HEK293 (cell line): ENCODE data around the gene ACAA2.

Source experiments
- ATF2 ChIP-seq: fragments of 450-650 bp; formaldehyde crosslinking; IDR thresholded peaks from 2 replicates; pipeline ENCODE4 v1.5.1; 2016; ENCODE audit warnings: missing biosample characterization, missing genetic modification characterization, low read depth
- BCL11B ChIP-seq: fragments of 450-650 bp; formaldehyde crosslinking; IDR thresholded peaks from 2 replicates; pipeline ENCODE4 v1.5.1; 2016; ENCODE audit warnings: low read depth, missing biosample characterization, missing genetic modification characterization
- GLIS1 ChIP-seq: fragments of 450-650 bp; formaldehyde crosslinking; IDR thresholded peaks from 2 replicates; pipeline ENCODE4 v1.5.1; 2016; ENCODE audit warnings: missing biosample characterization, missing genetic modification characterization
- GLIS2 ChIP-seq: fragments of 450-650 bp; formaldehyde crosslinking; IDR thresholded peaks from 2 replicates; pipeline ENCODE4 v1.5.1; 2016; ENCODE audit warnings: missing biosample characterization, missing genetic modification characterization
- INSM2 ChIP-seq: fragments of 450-650 bp; formaldehyde crosslinking; IDR thresholded peaks from 2 replicates; pipeline ENCODE4 v1.5.1; 2016; ENCODE audit warnings: missing biosample characterization, missing genetic modification characterization
- KLF1 ChIP-seq: fragments of 450-650 bp; formaldehyde crosslinking; IDR thresholded peaks from 2 replicates; pipeline ENCODE4 v1.5.1; 2016; ENCODE audit warnings: missing biosample characterization, missing genetic modification characterization
- KLF9 ChIP-seq: fragments of 450-650 bp; formaldehyde crosslinking; IDR thresholded peaks from 2 replicates; pipeline ENCODE4 v1.5.1; 2016; ENCODE audit warnings: missing biosample characterization, missing genetic modification characterization, low read depth
- SP7 ChIP-seq: fragments of 450-650 bp; formaldehyde crosslinking; IDR thresholded peaks from 2 replicates; pipeline ENCODE4 v1.5.1; 2016; ENCODE audit warnings: missing biosample characterization, missing genetic modification characterization
- ZBTB10 ChIP-seq: fragments of 450-650 bp; formaldehyde crosslinking; IDR thresholded peaks from 2 replicates; pipeline ENCODE4 v1.5.1; 2016; ENCODE audit warnings: missing biosample characterization, missing genetic modification characterization
- ZBTB17 ChIP-seq: fragments of 450-650 bp; formaldehyde crosslinking; IDR thresholded peaks from 2 replicates; pipeline ENCODE4 v1.5.1; 2016; ENCODE audit warnings: missing biosample characterization, missing genetic modification characterization
- ZBTB20 ChIP-seq: fragments of 450-650 bp; formaldehyde crosslinking; IDR thresholded peaks from 2 replicates; pipeline ENCODE4 v1.5.1; 2016; ENCODE audit warnings: missing biosample characterization, missing genetic modification characterization
- ZBTB44 ChIP-seq: fragments of 450-650 bp; IDR thresholded peaks from 2 replicates; pipeline ENCODE4 v1.5.1; 2018; ENCODE audit warnings: missing biosample characterization, mild to moderate bottlenecking, missing genetic modification characterization
- ZFP3 ChIP-seq: fragments of 450-650 bp; formaldehyde crosslinking; IDR thresholded peaks from 2 replicates; pipeline ENCODE4 v1.5.1; 2016; ENCODE audit warnings: low read depth, missing biosample characterization, missing genetic modification characterization
- ZFP37 ChIP-seq: fragments of 450-650 bp; formaldehyde crosslinking; IDR thresholded peaks from 2 replicates; pipeline ENCODE4 v1.5.1; 2016; ENCODE audit warnings: missing biosample characterization, missing genetic modification characterization
- ZNF10 ChIP-seq: fragments of 450-650 bp; formaldehyde crosslinking; IDR thresholded peaks from 2 replicates; pipeline ENCODE4 v1.5.1; 2017; ENCODE audit warnings: missing biosample characterization, missing genetic modification characterization
- ZNF140 ChIP-seq: fragments of 450-650 bp; formaldehyde crosslinking; IDR thresholded peaks from 2 replicates; pipeline ENCODE4 v1.5.1; 2016; ENCODE audit warnings: missing biosample characterization, missing genetic modification characterization
- ZNF157 ChIP-seq: fragments of 450-650 bp; formaldehyde crosslinking; IDR thresholded peaks from 2 replicates; pipeline ENCODE4 v1.5.1; 2016; ENCODE audit warnings: missing biosample characterization, missing genetic modification characterization
- ZNF335 ChIP-seq: fragments of 450-650 bp; formaldehyde crosslinking; conservative IDR thresholded peaks from 2 replicates; pipeline ENCODE4 v1.5.1; 2016; ENCODE audit warnings: missing biosample characterization, missing genetic modification characterization
- ZNF341 ChIP-seq: fragments of 450-650 bp; formaldehyde crosslinking; IDR thresholded peaks from 2 replicates; pipeline ENCODE4; 2016; ENCODE audit warnings: low read depth, missing biosample characterization, missing genetic modification characterization
- ZNF544 ChIP-seq: fragments of 450-650 bp; formaldehyde crosslinking; IDR thresholded peaks from 2 replicates; pipeline ENCODE4 v1.5.0; 2017; ENCODE audit warnings: missing biosample characterization, missing genetic modification characterization
- ZNF549 ChIP-seq: fragments of 450-650 bp; IDR thresholded peaks from 2 replicates; pipeline ENCODE4 v1.5.1; 2018; ENCODE audit warnings: missing biosample characterization, missing genetic modification characterization, mild to moderate bottlenecking, inconsistent platforms, moderate library complexity
- ZNF571 ChIP-seq: fragments of 450-650 bp; formaldehyde crosslinking; IDR thresholded peaks from 2 replicates; pipeline ENCODE4 v1.5.0; 2017; ENCODE audit warnings: missing biosample characterization, missing genetic modification characterization
- ZNF596 ChIP-seq: fragments of 450-650 bp; IDR thresholded peaks from 2 replicates; pipeline ENCODE4 v1.5.0; 2018; ENCODE audit warnings: missing biosample characterization, mild to moderate bottlenecking, missing genetic modification characterization, moderate library complexity
- ZNF626 ChIP-seq: fragments of 450-650 bp; sonication (Bioruptor Pico); formaldehyde crosslinking; IDR thresholded peaks from 2 replicates; pipeline ENCODE4 v1.5.1; 2018; ENCODE audit warnings: missing biosample characterization, missing genetic modification characterization, inconsistent platforms
- ZNF629 ChIP-seq: fragments of 450-650 bp; formaldehyde crosslinking; IDR thresholded peaks from 2 replicates; pipeline ENCODE4 v1.5.1; 2017; ENCODE audit warnings: missing biosample characterization, missing genetic modification characterization
- ZNF660 ChIP-seq: fragments of 450-650 bp; IDR thresholded peaks from 2 replicates; pipeline ENCODE4 v1.5.1; 2018; ENCODE audit warnings: missing biosample characterization, mild to moderate bottlenecking, missing genetic modification characterization
- ZNF692 ChIP-seq: fragments of 450-650 bp; formaldehyde crosslinking; IDR thresholded peaks from 2 replicates; pipeline ENCODE4 v1.5.1; 2016; ENCODE audit warnings: missing biosample characterization, missing genetic modification characterization
- ZNF785 ChIP-seq: fragments of 450-650 bp; formaldehyde crosslinking; IDR thresholded peaks from 2 replicates; pipeline ENCODE4 v1.5.1; 2016; ENCODE audit warnings: missing biosample characterization, missing genetic modification characterization
- ZNF843 ChIP-seq: fragments of 450-650 bp; formaldehyde crosslinking; IDR thresholded peaks from 2 replicates; pipeline ENCODE4 v1.5.1; 2016; ENCODE audit warnings: missing biosample characterization, missing genetic modification characterization
- ZXDB ChIP-seq: fragments of 450-650 bp; formaldehyde crosslinking; IDR thresholded peaks from 2 replicates; pipeline ENCODE4 v1.5.1; 2016; ENCODE audit warnings: missing biosample characterization, missing genetic modification characterization

The ACAA2 gene

DNA sequence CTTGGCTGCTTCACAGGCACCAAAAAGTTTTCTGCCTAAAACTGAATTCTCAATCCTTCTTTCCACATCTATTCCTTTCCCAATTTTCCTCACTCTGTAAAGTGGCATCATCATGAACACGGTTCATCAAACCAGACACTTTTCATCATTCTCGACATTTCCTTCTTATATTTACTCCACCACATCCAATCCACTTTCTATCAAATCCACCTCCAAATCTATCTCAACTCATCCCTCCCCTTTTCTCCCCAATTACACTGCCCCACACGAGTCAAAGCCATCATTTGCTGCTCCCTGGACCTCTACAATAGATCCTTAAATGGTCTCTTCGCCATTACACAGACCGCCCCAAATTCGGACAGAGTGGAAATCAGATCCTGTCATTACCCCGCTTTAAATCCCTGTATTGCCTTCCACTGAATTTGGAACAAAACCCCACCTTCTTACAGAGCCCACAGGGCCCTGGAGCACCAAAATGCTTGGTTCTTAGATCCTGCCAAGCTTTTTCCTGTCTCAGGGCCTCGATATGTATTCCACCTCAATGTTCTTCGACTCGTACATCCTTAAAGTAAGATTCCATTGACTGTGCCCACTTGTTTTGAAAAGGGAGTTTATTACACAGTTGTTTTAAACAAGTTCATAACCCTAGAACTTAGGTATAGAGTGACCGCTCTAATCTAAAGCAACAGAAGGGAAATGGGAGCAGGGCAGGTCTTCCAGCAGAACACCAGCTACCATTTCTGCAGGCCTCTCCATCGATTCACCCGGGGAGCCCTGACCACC lies 856 bp downstream of the ACAA2 start (continued):
- TF ChIP-seq ZBTB10 (peak; percentile 38; the same call in 1 of the 2 replicates), ZNF596 (tag by site-specific recombination) (no peak), ZNF157 (tag by site-specific recombination) (0 out of 2 replicates have a peak, but pooled peaks have one; percentile 24), ZBTB44 (tag by site-specific recombination) (no peak), INSM2 (tag by site-specific recombination) (no peak), ZBTB20 (tag by site-specific recombination) (peak; percentile 93), GLIS2 (tag by site-specific recombination) (no peak), GLIS1 (tag by site-specific recombination) (peak; percentile 26; the same call in 1 of the 2 replicates), ZNF335 (tag by site-specific recombination) (peak; percentile 32; the same call in 1 of the 2 replicates), ZFP3 (tag by site-specific recombination) (no peak), KLF1 (tag by site-specific recombination) (no peak), ZNF544 (no peak), ZNF341 (peak; percentile 56), ZFP37 (tag by site-specific recombination) (peak; percentile 57; the same call in 1 of the 2 replicates), KLF9 (tag by site-specific recombination) (0 out of 2 replicates have a peak, but pooled peaks have one; percentile 43), ATF2 (tag by site-specific recombination) (no peak), SP7 (tag by site-specific recombination) (peak; percentile 86), ZNF843 (tag by site-specific recombination) (no peak), ZBTB17 (tag by site-specific recombination) (peak; percentile 80), ZNF10 (tag by site-specific recombination) (no peak), ZNF660 (tag by site-specific recombination) (0 out of 2 replicates have a peak, but pooled peaks have one; percentile 21), ZNF626 (tag by site-specific recombination) (no peak), ZXDB (tag by site-specific recombination) (0 out of 2 replicates have a peak, but pooled peaks have one; percentile 9), ZNF629 (tag by site-specific recombination) (no peak), ZNF692 (tag by site-specific recombination) (peak; percentile 64), ZNF785 (tag by site-specific recombination) (no peak), BCL11B (no peak), ZNF549 (tag by site-specific recombination) (no peak), ZNF140 (no peak), ZNF571 (tag by site-specific recombination) (no peak)
